SK-N-SH treated with all-trans-retinoic acid at 6 μM for 48 hours (cell line): ENCODE measurements around the gene ITGBL1.

ENCODE experiments used
- GLIS3 ChIP-seq: fragments of 250-450 bp; sonication (Bioruptor Pico); IDR thresholded peaks from 2 replicates; pipeline ENCODE4 v1.5.0; 2020; ENCODE audit warnings: mild to moderate bottlenecking, moderate library complexity
- TF ChIP-seq, protein P1 (sequence below): fragments of 250-450 bp; sonication (Bioruptor Pico); IDR thresholded peaks from 2 replicates; pipeline ENCODE4 v1.5.1; 2021; ENCODE audit warnings: mild to moderate bottlenecking, moderate library complexity

DNA sequence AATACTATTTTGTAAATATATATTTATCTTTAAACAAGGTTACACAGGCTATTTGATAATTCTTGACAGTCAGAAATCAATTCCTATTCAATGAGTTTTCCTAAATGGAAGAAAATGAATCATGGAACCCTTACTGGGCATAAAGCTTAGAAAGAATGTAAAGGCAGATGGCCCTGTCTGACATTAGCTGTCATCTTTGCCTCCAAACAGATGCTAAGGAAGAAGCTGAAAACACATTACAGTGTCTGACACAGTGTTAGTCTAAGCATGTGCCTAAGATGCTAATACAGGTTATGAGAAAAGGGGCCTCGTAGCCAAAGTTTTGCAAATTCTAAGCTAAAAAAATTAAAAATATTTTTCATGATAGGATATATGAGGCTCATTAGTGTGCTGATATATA is 112.8 kb downstream of the ITGBL1 start:
- TF ChIP-seq, protein P1, sequence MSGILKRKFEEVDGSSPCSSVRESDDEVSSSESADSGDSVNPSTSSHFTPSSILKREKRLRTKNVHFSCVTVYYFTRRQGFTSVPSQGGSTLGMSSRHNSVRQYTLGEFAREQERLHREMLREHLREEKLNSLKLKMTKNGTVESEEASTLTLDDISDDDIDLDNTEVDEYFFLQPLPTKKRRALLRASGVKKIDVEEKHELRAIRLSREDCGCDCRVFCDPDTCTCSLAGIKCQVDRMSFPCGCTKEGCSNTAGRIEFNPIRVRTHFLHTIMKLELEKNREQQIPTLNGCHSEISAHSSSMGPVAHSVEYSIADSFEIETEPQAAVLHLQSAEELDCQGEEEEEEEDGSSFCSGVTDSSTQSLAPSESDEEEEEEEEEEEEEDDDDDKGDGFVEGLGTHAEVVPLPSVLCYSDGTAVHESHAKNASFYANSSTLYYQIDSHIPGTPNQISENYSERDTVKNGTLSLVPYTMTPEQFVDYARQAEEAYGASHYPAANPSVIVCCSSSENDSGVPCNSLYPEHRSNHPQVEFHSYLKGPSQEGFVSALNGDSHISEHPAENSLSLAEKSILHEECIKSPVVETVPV: no peak
- TF ChIP-seq GLIS3 (CRISPR knock-in tag): no peak
